Measurements from ENCODE around the gene DDC.
"Not testable (repeated sequence)": the region's sequence is repeated elsewhere in the genome, so short reads cannot be mapped to it uniquely, and the experiment has no call there.

The DDC gene

GRCh38 chr7:50476953-50477625 lies 88.1 kb downstream of the DDC start:
- no peak for DNase-seq

GRCh38 chr7:50475340-50475739 lies 89.9 kb downstream of the DDC start:
- DNase-seq, result no peak

GRCh38 chr7:50474382-50475160 lies 90.6 kb downstream of the DDC start:
- DNase-seq, result no peak

- DNase-seq, result no peak
Observed at GRCh38 chr7:50473531-50473930, 91.7 kb downstream of the DDC start.

- DNase-seq, result no peak
Observed at GRCh38 chr7:50472427-50472826, 92.8 kb downstream of the DDC start.

GRCh38 chr7:50471970-50472369 lies 93.2 kb downstream of the DDC start:
- DNase-seq, result no peak

- DNase-seq, result no peak
Observed at GRCh38 chr7:50470250-50471163, 94.7 kb downstream of the DDC start.

GRCh38 chr7:50469181-50469580 lies 96.0 kb downstream of the DDC start:
- DNase-seq, result no peak

GRCh38 chr7:50467817-50468610 lies 97.2 kb downstream of the DDC start:
- peak; percentile 66 for DNase-seq

- no peak for DNase-seq
Observed at GRCh38 chr7:50466815-50467585, 98.2 kb downstream of the DDC start.

GRCh38 chr7:50463035-50463434 lies 102.2 kb downstream of the DDC start:
- no peak for DNase-seq

GRCh38 chr7:50462361-50462760 lies 102.8 kb downstream of the DDC start:
- no peak for DNase-seq

- DNase-seq, result no peak
Observed at GRCh38 chr7:50461695-50462094, 103.5 kb downstream of the DDC start.

- DNase-seq, result not testable (repeated sequence)
Observed at GRCh38 chr7:50459183-50459582, 106.0 kb downstream of the DDC start.

- DNase-seq, result not testable (repeated sequence)
Observed at GRCh38 chr7:50458651-50459050, 106.6 kb downstream of the DDC start.

GRCh38 chr7:50456371-50457123 lies 108.7 kb downstream of the DDC start:
- no peak for DNase-seq

GRCh38 chr7:50455658-50456057 lies 109.5 kb downstream of the DDC start:
- no peak for DNase-seq

GRCh38 chr7:50454968-50455367 lies 110.2 kb downstream of the DDC start:
- DNase-seq, result no peak

GRCh38 chr7:50450590-50451032 lies 114.6 kb downstream of the DDC start:
- no peak for DNase-seq

- DNase-seq, result peak; percentile 58
Observed at GRCh38 chr7:50449881-50450589, 115.2 kb downstream of the DDC start, which contains the start of gene FIGNL1. TSS of gene FIGNL1 (minus strand) at chr7:50450350. CDS start at chr7:50447287, 3,063 bp downstream.
